KOPT-K1 (cell line): Measurements from ENCODE around the gene HIPK2.

Source experiments
- H3K27ac ChIP-seq: fragments of 200-600 bp; sonication (generic); 2 replicates; pipeline ENCODE4 v1.5.1; 2016; ENCODE audit warnings: antibody characterized with exemption, mild to moderate bottlenecking, low read depth, low read length; ENCODE audit not compliant: poor library complexity, severe bottlenecking
- H3K36me3 ChIP-seq: fragments of 200-600 bp; sonication (generic); 2 replicates; pipeline ENCODE4 v1.5.1; 2017; ENCODE audit warnings: antibody characterized with exemption, mild to moderate bottlenecking, low read length, moderate library complexity; ENCODE audit not compliant: insufficient read depth
- H3K9me3 ChIP-seq: fragments of 200-600 bp; sonication (generic); 2 replicates; pipeline ENCODE4 v1.5.1; 2017; ENCODE audit warnings: antibody characterized with exemption, low read length, mild to moderate bottlenecking; ENCODE audit not compliant: insufficient read depth, poor library complexity, severe bottlenecking

HIPK2 gene

GRCh38 chr7:139711991-139712743, 65.6 kb downstream of the HIPK2 start:
- H3K27ac ChIP-seq: no peak overlapping the region
- peaks cover 29% of the 10 kb centered on the region for H3K36me3 ChIP-seq
- H3K9me3 ChIP-seq: no peaks in the 10 kb centered on the region

DNA sequence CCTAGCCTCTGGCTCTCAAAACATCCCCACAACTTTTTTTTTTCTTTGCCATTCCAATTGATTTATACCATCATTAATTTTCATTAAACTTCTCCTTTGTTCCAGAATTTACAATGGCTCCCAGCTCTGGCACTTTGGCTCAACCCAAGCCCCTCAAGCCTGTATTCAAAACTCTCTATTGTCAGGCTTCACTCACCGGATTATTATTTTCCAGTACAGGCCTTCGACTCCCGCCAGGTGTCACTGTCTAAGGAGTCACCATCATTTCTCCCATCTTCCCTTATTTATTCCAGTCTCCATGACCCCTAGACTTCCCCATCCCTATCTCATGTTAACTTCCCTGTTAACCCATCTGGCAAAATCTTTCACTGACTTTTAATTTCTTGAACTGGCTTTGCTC, 67.8 kb downstream of the HIPK2 start:
- Histone ChIP-seq H3K36me3 (peaks cover 12% of the 10 kb centered on the region; the same call in 1 of the 2 replicates), H3K9me3 (no peaks in the 10 kb centered on the region), H3K27ac (no peak overlapping the region)

- H3K9me3 ChIP-seq: no peaks in the 10 kb centered on the region
- H3K27ac ChIP-seq: no peak overlapping the region
Observed at GRCh38 chr7:139709485-139709884, 68.3 kb downstream of the HIPK2 start.

GRCh38 chr7:139708541-139708940, 69.3 kb downstream of the HIPK2 start:
- H3K9me3 ChIP-seq: no peaks in the 10 kb centered on the region
- H3K36me3 ChIP-seq: peaks cover under 1% of the 10 kb centered on the region; the same call in 1 of the 2 replicates
- H3K27ac ChIP-seq: no peak overlapping the region

More at GRCh38 chr7:139709485-139709884, 68.3 kb downstream of the HIPK2 start:
- peaks cover 6% of the 10 kb centered on the region; the same call in 1 of the 2 replicates for H3K36me3 ChIP-seq

DNA sequence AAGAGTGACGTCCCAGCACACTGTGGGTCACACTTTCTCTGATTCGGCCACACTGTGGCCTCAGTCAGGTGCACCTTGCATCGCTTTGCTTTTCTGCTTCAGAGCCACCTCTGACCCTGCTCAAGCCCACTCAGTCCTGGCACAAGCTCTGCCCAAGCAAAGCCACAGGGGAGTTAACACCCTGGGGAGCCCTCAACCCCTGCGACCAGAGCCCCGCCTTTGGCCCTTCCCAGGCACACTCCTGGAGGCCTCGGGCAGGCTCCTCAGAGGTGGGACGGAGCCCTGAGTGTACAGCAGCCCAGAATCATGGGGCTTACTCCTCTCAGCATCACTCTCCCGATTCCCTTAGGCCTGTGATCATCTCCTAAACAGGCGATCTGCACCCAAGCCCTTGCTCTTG, 71.0 kb downstream of the HIPK2 start:
- Histone ChIP-seq H3K27ac (no peak overlapping the region), H3K36me3 (no peaks in the 10 kb centered on the region; the same call in 1 of the 2 replicates), H3K9me3 (no peaks in the 10 kb centered on the region)

- no peaks in the 10 kb centered on the region for H3K9me3 ChIP-seq
- H3K27ac ChIP-seq: no peak overlapping the region
- H3K36me3 ChIP-seq: no peaks in the 10 kb centered on the region; the same call in 1 of the 2 replicates
Observed at GRCh38 chr7:139704308-139704879, 73.4 kb downstream of the HIPK2 start.

DNA sequence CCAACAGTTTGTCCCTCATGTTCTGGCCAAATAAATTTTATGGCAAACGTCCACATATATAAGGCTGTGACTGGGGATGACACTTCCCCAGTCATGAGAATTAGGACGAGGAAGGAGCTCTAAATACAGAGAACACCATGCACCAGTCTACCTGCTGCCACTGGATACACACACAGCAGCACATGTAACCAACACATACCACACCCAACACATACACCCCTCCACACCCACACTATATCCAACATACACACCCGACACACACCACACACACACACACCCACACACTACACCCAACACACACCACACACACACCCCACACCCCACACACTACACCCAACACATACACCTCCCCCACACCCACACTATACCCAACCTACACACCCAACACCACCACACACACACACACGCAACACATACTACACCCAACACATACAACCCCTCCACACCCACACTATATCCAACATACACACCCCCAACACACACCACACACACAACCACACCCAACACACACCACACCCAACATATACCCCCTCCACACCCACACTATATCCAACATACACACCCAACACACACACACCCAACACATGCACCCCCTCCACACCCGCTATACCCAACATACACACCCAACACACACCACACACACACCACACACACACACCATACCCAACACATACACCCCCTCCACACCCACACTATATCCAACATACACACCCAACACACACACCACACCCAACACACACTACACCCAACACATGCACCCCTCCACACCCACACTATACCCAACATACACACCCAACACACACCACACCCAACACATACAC, 74.1 kb downstream of the HIPK2 start:
- no peaks in the 10 kb centered on the region for H3K9me3 ChIP-seq
- no peak overlapping the region for H3K27ac ChIP-seq
- H3K36me3 ChIP-seq: no peaks in the 10 kb centered on the region; the same call in 1 of the 2 replicates

DNA sequence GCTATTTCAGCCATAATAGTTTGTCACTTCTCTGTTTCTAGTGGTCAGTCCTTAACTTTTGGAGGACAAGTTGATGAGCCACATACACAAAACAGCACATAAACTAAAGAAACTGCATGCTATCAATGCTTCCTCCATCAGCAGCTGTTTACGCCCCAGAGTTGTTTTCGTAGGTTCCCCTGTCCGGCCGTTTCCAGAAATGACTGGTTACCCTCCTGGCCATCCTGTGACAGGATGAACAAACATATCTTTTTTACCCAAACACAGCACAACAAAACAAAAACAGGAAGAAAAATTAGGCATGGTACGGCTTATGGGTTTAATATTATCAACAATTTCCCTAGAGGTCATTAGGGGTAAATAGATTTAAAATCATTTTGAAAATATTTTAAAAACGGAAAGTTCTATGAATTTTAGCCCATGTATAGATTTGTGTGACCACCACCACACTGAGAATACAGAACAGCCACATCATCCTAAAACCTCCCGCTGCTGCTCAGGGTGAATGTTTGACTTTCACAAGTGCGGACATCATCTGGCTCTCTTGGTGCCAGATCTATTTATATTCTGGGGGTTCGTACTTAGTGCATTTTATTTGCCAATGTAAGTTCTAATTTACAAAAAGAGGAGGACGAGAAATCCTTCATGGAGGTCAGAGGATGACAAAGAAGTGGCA, 74.8 kb downstream of the HIPK2 start:
- no peaks in the 10 kb centered on the region for H3K9me3 ChIP-seq
- no peak overlapping the region for H3K27ac ChIP-seq
- no peaks in the 10 kb centered on the region; the same call in 1 of the 2 replicates for H3K36me3 ChIP-seq

- H3K36me3 ChIP-seq: no peaks in the 10 kb centered on the region; the same call in 1 of the 2 replicates
- H3K9me3 ChIP-seq: no peaks in the 10 kb centered on the region
- H3K27ac ChIP-seq: no peak overlapping the region
Observed at GRCh38 chr7:139702313-139702731, 75.5 kb downstream of the HIPK2 start.

GRCh38 chr7:139701908-139702307, 75.9 kb downstream of the HIPK2 start:
- Histone ChIP-seq H3K9me3 (no peaks in the 10 kb centered on the region), H3K27ac (no peak overlapping the region), H3K36me3 (no peaks in the 10 kb centered on the region; the same call in 1 of the 2 replicates)

DNA sequence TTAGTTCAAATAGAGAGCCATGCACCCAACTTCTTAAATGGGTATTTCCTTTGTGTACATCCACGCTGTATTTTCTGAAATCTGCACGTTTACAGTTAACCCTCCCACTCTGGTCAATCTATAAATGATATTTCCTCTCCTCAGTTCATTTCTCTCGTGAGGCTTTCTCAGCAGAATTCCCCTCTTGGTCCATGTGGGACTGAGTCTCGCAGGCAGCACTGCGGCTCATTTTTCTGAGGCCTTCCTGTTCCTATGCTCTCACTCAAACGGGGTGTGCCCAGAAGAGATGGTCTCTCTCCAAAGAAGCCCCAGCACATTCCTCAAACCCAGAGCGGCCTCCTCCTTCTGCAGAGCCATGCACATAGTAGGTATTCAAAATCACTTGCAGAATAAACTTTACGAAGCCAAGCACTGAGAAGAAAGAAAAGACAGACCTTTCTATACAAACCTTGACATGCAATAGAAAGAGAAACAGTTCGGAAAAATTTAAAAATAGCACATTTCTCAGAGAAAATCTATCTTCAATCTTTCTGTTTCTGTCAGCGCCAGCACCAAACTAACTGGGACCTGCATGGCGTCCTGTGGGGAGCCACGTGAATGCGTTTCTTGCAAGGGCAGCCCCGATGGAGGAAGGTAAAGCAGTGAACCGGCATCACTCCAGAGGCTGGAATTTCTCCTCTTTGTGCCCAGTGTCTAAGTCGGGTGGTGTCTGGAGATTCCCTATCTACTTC, 77.1 kb downstream of the HIPK2 start:
- no peak overlapping the region for H3K27ac ChIP-seq

DNA sequence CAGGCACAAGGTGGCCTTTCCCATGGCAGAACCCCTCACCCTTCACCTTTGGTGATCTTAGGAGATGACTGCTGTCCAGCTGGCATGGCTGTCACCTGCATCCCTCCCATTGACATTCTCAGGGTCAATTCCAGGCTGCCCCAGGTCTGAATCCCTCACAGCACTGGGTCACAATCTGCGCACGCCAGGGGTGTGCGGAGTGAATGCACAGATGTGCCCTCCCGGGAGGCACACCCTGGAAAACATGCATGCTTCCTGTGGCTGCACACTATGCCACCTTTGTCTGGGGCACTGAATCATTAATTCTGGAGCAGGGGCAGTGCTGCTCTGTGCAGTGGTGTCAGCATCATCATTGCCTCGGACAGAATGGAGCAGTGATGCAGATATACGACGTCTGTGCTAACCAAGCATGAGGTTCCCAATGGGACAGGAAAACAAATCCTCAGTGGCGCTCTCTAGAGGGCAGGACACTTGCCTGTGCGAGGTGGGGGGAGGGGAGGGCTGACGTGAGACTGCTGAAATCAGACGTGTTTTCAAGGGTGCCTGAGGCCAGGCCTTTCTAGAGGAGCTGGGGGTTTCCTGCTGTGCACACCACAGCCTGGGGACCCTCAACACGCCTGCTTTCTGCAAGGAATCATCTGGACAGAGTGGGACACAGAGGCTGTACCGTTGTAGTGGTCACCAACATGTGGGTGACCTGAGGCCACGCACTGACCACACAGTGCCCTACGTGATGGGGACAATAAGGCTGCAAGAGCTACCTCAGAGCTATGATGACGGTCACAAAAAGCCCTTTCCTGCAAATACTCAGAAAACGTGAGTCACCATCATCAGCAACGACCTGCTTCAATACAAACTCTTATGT, 77.9 kb downstream of the HIPK2 start:
- no peaks in the 10 kb centered on the region for H3K9me3 ChIP-seq
- H3K36me3 ChIP-seq: no peaks in the 10 kb centered on the region
- no peak overlapping the region for H3K27ac ChIP-seq

More for the DNA sequence above, 77.1 kb downstream of the HIPK2 start:
- no peaks in the 10 kb centered on the region for H3K9me3 ChIP-seq
- no peaks in the 10 kb centered on the region; the same call in 1 of the 2 replicates for H3K36me3 ChIP-seq

GRCh38 chr7:139698844-139699243, 79.0 kb downstream of the HIPK2 start:
- H3K9me3 ChIP-seq: no peaks in the 10 kb centered on the region
- H3K27ac ChIP-seq: no peak overlapping the region
- no peaks in the 10 kb centered on the region for H3K36me3 ChIP-seq
